Measurements from ENCODE around the gene BRSK1.
A peak's percentile ranks its signal among the peaks of the same experiment; 100 is the strongest.

BRSK1 gene

DNA sequence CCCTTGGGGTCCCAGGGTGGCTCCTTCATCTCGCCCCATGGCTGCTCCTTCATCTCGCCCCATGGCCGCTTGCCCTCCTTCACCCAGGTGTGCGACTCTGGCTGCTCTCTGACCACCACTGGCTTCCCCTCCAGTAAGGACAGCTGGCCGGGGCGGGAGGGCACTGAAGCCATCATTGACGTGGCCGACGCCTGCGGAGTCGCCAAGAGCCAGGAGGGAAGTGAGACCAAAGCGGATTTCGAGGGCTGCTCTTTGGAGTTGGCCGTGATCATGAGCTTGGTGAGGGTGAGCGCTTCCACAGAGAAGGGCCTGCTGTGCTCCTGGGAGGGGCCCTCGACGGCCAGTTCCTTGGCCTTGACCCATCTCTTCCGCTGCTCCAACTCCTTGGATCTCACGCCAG, 74.7 kb downstream of the BRSK1 start:
- no peak for DNase-seq (ENCODE audit: low spot score)
- TF ChIP-seq, protein P1, sequence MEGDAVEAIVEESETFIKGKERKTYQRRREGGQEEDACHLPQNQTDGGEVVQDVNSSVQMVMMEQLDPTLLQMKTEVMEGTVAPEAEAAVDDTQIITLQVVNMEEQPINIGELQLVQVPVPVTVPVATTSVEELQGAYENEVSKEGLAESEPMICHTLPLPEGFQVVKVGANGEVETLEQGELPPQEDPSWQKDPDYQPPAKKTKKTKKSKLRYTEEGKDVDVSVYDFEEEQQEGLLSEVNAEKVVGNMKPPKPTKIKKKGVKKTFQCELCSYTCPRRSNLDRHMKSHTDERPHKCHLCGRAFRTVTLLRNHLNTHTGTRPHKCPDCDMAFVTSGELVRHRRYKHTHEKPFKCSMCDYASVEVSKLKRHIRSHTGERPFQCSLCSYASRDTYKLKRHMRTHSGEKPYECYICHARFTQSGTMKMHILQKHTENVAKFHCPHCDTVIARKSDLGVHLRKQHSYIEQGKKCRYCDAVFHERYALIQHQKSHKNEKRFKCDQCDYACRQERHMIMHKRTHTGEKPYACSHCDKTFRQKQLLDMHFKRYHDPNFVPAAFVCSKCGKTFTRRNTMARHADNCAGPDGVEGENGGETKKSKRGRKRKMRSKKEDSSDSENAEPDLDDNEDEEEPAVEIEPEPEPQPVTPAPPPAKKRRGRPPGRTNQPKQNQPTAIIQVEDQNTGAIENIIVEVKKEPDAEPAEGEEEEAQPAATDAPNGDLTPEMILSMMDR (IDR thresholded peaks at IDR 0.05; ENCODE audit: poor library complexity, severe bottlenecking) = no peak
- Histone ChIP-seq H3K27me3 (ENCODE audit: insufficient read depth, poor library complexity, severe bottlenecking) (no peaks in the 10 kb centered on the region), H3K36me3 (ENCODE audit: low read depth) (no peaks in the 10 kb centered on the region), H3K9me3 (ENCODE audit: severe bottlenecking) (no peaks in the 10 kb centered on the region), H3K27ac (ENCODE audit: poor library complexity, severe bottlenecking) (no peak overlapping the region), H3K4me3 (ENCODE audit: severe bottlenecking) (no peak overlapping the region), H3K4me1 (ENCODE audit: insufficient read depth, poor library complexity, severe bottlenecking) (no peaks in the 10 kb centered on the region)
- no peak for ATAC-seq (ENCODE audit: low read depth)

DNA sequence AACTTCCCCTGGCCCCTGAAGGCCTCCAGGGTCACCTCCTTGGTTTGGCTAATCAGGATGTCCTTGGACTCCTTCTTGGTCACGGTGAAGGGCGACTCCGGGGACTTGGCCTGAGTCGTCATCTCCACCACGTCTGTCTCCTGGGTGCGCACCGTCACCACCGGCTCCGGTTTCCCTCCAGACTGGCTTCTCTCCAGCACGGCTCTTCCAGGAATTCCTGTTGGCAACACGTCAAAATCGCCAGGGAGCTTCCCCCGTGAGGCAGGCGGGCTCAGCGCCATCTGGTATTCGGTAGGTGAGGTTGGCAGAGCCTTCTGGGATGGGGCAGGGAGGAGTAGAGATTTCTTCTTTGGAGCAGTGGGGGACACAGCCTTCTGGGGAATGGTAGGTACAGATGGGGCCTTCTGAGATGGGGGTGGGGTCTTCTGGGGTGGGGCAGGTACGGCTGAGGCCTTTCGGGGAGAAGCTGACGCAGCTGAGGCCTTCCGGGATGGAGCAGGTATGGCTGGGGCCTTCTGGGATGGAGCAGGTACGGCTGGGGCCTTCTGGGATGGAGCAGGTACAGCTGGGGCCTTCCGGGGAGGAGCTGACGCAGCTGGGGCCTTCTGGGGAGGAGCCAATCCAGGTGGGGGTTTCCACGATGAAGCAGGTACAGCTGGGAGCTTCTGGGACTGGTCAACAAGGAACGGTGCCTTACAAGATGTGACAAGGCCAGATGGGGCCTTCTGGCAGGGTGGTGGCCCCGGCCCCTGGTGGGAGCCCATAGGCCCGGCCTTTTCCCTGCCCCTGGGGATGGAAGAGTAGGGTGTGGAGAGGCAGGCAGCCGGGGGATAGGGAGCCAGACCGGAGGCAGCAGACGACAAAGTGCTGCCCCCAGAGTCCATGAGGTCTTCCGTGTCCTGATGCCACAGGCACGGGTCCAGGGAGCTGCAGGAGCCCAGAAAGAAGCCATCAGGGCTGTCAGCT, 75.4 kb downstream of the BRSK1 start:
- H3K27ac ChIP-seq (ENCODE audit: poor library complexity, severe bottlenecking) = no peak overlapping the region
- H3K36me3 ChIP-seq (ENCODE audit: low read depth) = no peaks in the 10 kb centered on the region
- DNase-seq (ENCODE audit: low spot score) (peak; percentile 58), ATAC-seq (ENCODE audit: low read depth) (no peak)
- TF ChIP-seq, protein P1 (IDR thresholded peaks at IDR 0.05; ENCODE audit: poor library complexity, severe bottlenecking) = no peak
- H3K4me3 ChIP-seq (ENCODE audit: severe bottlenecking) = no peak overlapping the region
- H3K27me3 ChIP-seq (ENCODE audit: insufficient read depth, poor library complexity, severe bottlenecking) = no peaks in the 10 kb centered on the region
- H3K9me3 ChIP-seq (ENCODE audit: severe bottlenecking) = no peaks in the 10 kb centered on the region
- H3K4me1 ChIP-seq (ENCODE audit: insufficient read depth, poor library complexity, severe bottlenecking) = no peaks in the 10 kb centered on the region

DNA sequence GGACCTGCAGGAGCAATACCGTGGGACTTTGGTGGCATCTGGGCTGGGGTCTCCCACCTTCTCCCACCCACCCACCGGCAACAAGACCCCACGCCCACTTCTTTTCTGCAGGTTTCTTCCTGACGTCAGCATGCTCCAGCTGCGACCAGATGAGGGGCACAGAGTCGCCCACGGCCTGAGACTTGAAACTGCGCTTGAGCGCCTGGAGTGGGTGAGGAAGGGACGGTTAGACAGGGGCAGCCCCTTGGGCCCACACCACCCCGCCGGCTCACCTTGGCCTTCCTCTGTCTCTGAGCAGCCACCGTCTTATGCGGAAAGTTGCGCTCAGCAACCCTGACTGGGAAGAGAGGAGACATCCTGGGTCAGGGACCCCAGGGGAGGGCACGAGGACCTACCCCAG, 77.1 kb downstream of the BRSK1 start:
- Histone ChIP-seq H3K4me1 (ENCODE audit: insufficient read depth, poor library complexity, severe bottlenecking) (no peaks in the 10 kb centered on the region), H3K9me3 (ENCODE audit: severe bottlenecking) (no peaks in the 10 kb centered on the region), H3K27me3 (ENCODE audit: insufficient read depth, poor library complexity, severe bottlenecking) (no peaks in the 10 kb centered on the region), H3K4me3 (ENCODE audit: severe bottlenecking) (no peak overlapping the region), H3K36me3 (ENCODE audit: low read depth) (no peaks in the 10 kb centered on the region), H3K27ac (ENCODE audit: poor library complexity, severe bottlenecking) (no peak overlapping the region)
- DNase-seq (ENCODE audit: low spot score) (no peak), ATAC-seq (ENCODE audit: low read depth) (no peak)
- TF ChIP-seq, protein P1 (IDR thresholded peaks at IDR 0.05; ENCODE audit: poor library complexity, severe bottlenecking) = no peak
